ENCODE data around the gene DNAH17. TPM values are rescaled to one million over a fixed set of nuclear protein-coding genes. Genes with fewer than 3 reads are reported as not detected.

The DNAH17 gene
- total RNA-seq, 1 experiment from 2014 or later: 0.18 TPM

GRCh38 chr17:78415821-78416711 is 161.1 kb downstream of the DNAH17 start:
- H3K27ac ChIP-seq (ENCODE audit: low read length): no peak overlapping the region
- CTCF ChIA-PET: no interaction called here
- in situ Hi-C loops (cut with HindIII; ENCODE audit: low pct_unique_long_range_greater_than_20kb, low sequenced_read_pairs): no loop called here
- H3K9me3 ChIP-seq (ENCODE audit: control insufficient read depth, insufficient read depth, low read depth, low read length): no peaks in the 10 kb centered on the region
- no peaks in the 10 kb centered on the region; the same call in 1 of the 2 replicates for H3K36me3 ChIP-seq (ENCODE audit: control insufficient read depth, insufficient read depth, low read length)
- H3K27me3 ChIP-seq (ENCODE audit: control insufficient read depth, insufficient read depth, low read length): no peaks in the 10 kb centered on the region
- DNase-seq (ENCODE audit: low read depth, low spot score) (no peak), ATAC-seq (no peak)
- intact Hi-C loops (cut with micrococcal nuclease; ENCODE audit: unreplicated experiment): no loop called here
- POLR2A ChIA-PET: no interaction called here
- H3K4me3 ChIP-seq (ENCODE audit: low read depth in 2 of 2, low read length in 2 of 2): no peak overlapping the region
- TF ChIP-seq CTCF (IDR thresholded peaks at IDR 0.05) (no peak), SIN3A (IDR thresholded peaks at IDR 0.05; ENCODE audit: borderline replicate concordance, insufficient read depth, low read depth, low read length) (no peak), POLR2AphosphoS5 (IDR thresholded peaks at IDR 0.05; ENCODE audit: low read depth, low read length) (no peak), TCF7L2 (IDR thresholded peaks at IDR 0.05; ENCODE audit: low read depth, low read length) (no peak)
- BruUV-seq (replicated peaks): TSS peak; percentile 17
- H3K4me1 ChIP-seq (ENCODE audit: control insufficient read depth, insufficient read depth, low read length): peaks cover 4% of the 10 kb centered on the region; the same call in 1 of the 2 replicates

- no peaks in the 10 kb centered on the region for H3K9me3 ChIP-seq (ENCODE audit: control insufficient read depth, insufficient read depth, low read depth, low read length)
- no peaks in the 10 kb centered on the region; the same call in 1 of the 2 replicates for H3K36me3 ChIP-seq (ENCODE audit: control insufficient read depth, insufficient read depth, low read length)
- intact Hi-C loops (cut with micrococcal nuclease; ENCODE audit: unreplicated experiment) (no loop called here), in situ Hi-C loops (cut with HindIII; ENCODE audit: low pct_unique_long_range_greater_than_20kb, low sequenced_read_pairs) (no loop called here)
- ChIA-PET POLR2A (no interaction called here), CTCF (interaction anchor here (0.6 kb wide), 1 partner anchor 246 kb away, joined by 5 read pairs; the partner anchor contains the start of gene SYNGR2)
- TF ChIP-seq REST (IDR thresholded peaks at IDR 0.05; ENCODE audit: insufficient read depth in 1 of 2, low read depth in 2 of 2, low read length in 1 of 2): no peak
- no peak for TF ChIP-seq SIN3A (IDR thresholded peaks at IDR 0.05; ENCODE audit: borderline replicate concordance, insufficient read depth, low read depth, low read length)
- TF ChIP-seq TCF7L2 (IDR thresholded peaks at IDR 0.05; ENCODE audit: low read depth, low read length): no peak
- TF ChIP-seq POLR2AphosphoS5 (IDR thresholded peaks at IDR 0.05; ENCODE audit: low read depth, low read length): no peak
- no peak for TF ChIP-seq CTCF (IDR thresholded peaks at IDR 0.05)
- no TSS peak for BruUV-seq (replicated peaks)
- no peaks in the 10 kb centered on the region for H3K4me1 ChIP-seq (ENCODE audit: control insufficient read depth, insufficient read depth, low read length)
- no peak overlapping the region for H3K27ac ChIP-seq (ENCODE audit: low read length)
- no peaks in the 10 kb centered on the region for H3K27me3 ChIP-seq (ENCODE audit: control insufficient read depth, insufficient read depth, low read length)
- ATAC-seq (no peak), DNase-seq (ENCODE audit: low read depth, low spot score) (no peak)
- H3K4me3 ChIP-seq (ENCODE audit: low read depth in 2 of 2, low read length in 2 of 2): no peak overlapping the region
Observed at GRCh38 chr17:78414178-78415162, 162.7 kb downstream of the DNAH17 start.
